Activated CD8-positive, alpha-beta memory T cell treated with anti-CD3 and anti-CD28 coated beads, Interleukin-2, amount 50 U/mL, for 4 hours (primary cell): ENCODE measurements around the gene MYOCD.
"Not testable (repeated sequence)": the region's sequence is repeated elsewhere in the genome, so short reads cannot be mapped to it uniquely, and the experiment has no call there.

Source experiments
- DNase-seq: peaks from one replicate; pipeline ENCODE4 v3.0.0-alpha.2; 2020

Gene MYOCD, protein sequence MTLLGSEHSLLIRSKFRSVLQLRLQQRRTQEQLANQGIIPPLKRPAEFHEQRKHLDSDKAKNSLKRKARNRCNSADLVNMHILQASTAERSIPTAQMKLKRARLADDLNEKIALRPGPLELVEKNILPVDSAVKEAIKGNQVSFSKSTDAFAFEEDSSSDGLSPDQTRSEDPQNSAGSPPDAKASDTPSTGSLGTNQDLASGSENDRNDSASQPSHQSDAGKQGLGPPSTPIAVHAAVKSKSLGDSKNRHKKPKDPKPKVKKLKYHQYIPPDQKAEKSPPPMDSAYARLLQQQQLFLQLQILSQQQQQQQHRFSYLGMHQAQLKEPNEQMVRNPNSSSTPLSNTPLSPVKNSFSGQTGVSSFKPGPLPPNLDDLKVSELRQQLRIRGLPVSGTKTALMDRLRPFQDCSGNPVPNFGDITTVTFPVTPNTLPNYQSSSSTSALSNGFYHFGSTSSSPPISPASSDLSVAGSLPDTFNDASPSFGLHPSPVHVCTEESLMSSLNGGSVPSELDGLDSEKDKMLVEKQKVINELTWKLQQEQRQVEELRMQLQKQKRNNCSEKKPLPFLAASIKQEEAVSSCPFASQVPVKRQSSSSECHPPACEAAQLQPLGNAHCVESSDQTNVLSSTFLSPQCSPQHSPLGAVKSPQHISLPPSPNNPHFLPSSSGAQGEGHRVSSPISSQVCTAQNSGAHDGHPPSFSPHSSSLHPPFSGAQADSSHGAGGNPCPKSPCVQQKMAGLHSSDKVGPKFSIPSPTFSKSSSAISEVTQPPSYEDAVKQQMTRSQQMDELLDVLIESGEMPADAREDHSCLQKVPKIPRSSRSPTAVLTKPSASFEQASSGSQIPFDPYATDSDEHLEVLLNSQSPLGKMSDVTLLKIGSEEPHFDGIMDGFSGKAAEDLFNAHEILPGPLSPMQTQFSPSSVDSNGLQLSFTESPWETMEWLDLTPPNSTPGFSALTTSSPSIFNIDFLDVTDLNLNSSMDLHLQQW

DNA sequence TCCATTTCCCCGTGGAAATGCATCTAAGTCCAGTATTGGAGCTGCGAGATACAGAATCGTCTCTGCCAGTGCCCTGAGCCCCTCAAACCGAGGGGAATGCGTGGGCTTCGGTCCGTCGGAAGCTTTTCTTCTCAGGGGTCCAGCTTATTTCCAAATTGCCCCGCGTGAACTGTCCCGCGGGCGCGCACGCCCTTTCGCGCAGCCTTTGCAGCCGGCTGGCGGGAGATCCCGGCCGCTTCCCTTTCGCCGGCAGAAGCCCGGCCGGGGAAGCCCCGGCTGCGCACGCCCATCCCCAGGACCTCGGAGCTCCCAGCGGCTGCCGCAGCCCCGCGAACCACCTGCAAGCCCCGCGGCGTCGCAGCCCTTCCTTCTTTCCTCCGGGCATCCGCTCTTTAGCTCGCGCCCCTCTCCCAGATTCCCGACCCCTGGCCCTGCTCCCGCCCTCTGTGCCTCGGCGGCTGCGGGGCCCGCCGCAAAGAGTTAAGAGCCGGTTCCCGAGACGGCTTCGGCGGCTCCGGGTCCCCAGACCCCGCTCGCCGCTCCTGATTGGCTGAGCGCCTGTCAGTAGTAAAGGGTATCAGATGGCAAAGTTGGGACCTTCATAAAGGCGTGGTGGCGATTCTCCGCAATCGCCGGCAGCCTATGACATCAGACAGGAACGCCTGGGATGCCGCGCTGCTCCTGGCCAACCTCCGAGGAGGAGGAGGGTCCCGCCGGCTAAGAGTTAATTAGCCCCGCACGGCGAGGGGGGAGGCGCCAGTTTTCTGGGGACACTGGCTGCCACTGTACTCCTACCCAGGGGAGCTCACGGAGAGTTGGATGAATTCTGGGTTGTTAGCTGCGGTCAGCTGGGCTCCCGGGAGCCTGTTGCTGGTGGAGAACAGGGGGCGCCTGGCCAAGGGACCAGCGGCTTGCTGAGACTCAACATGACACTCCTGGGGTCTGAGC lies at the start of gene MYOCD:
TSS of gene MYOCD (plus strand) at position 628 of the 948 bp plus-strand sequence. CDS start at position 927, 299 bp downstream.
- DNase-seq: no peak

DNA sequence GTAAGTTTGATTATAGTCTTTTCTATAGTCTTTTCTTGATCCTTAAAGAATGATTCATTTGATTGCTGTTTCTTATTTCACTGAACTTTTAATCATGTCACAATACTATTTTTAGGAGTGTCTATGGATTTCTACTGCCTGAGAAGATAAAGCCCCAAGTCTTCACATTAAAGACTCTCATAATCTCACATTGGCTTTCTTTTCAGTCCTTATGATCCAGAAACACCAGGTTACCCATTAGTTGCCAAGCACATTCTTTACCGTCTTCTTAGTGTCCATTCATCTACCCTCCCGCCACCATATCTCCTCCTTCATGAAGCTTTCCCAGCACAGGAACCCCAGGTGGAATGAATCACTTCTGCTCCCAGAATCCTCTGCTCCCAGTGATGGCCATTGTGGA lies 49.5 kb upstream of the MYOCD start:
- DNase-seq: no peak

DNA sequence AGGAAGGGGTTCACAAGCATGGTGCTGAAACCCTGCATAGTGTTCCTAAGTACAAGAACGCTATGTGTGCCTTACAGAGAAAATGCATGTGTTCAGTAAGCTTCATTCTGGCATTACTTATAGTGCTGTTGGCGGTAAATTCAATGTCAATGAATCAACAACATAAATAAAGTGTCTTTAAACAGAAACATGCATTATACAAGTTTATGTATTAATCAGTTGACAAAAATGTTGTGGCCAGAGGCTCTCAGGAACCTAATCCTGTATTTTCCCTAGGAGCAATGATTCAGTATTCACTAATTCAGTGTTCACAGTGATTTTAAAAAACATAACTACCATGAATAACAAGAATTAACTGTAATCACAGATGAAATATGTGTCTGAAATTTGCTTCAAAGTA lies 47.1 kb upstream of the MYOCD start:
- no peak for DNase-seq

DNA sequence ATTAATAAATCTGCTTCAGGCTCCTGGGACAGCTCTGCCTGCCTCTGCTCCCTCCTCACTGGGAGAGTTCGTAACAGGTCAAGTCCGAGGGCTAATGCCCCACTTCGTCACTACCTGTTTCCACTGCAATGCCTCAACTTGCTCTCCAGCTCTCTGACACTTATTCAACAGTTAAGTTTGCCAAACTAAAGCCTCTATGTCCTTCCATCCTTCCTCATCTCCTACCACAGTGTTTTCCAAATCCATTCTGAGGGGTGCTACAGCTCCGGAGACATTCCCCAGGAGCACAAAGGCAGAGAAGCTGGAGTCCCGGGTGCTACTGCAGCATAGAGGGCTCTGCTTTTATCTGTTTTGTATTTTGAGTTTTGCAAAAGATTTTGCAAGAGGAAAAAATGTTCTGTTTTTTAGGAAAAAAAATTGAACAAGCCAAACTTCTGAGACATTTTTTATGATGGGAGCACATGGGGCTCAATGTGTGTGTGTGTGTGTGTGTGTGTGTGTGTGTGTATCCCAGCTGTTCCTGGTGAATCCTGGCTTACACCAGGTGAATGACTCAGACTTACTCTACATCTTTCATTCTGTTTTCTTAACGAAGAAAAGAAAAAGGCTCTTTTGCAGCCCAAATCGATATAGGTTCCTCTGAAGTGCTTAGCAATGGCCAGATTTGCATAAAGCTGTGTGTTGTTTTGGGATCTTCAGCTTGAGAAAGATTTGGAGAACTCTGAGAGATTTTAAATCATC lies 46.1 kb upstream of the MYOCD start:
- no peak for DNase-seq

DNA sequence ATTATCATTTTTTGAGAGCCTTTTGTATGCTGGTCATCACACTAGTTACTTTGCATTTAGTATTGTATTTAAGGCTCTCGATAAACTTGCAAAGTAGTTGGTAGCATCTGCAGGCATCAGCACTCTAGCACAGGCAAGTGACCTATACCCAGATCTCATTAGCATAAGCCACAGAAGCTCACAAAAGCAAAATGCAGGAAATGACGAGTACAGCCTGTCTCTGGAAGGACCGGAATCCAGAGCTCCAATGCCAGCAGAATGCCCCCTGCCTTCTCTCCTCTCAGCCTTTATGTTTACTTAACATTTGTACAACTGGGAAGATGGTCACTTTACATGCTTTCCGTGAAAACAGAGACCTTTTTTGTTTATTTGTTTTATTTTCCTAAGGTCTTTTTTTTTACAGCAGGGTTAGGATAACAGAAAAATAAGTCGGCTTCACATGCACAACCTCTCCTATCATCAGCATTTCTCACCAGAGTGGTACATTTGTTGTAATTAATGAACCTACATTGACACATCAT lies 45.4 kb upstream of the MYOCD start:
- no peak for DNase-seq

DNA sequence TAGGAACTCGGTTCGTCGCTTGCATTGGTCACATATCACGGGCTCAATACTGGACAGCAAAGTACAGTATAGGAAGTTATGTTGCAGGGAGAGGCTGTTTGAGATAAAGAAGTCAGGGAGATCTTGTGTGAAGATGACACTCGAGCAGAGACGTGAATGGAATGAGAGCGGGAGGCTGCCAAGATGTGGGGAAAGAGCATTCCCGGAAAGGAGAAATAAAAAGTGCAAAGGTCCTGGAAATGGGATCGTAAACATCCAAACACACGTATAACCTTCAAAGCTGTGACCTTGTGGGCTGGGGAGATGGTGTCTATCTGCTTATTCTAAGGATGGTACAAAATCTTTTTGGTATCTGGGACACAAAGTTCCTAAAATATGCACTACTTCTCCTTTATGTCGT lies 43.0 kb upstream of the MYOCD start:
- no peak for DNase-seq

DNA sequence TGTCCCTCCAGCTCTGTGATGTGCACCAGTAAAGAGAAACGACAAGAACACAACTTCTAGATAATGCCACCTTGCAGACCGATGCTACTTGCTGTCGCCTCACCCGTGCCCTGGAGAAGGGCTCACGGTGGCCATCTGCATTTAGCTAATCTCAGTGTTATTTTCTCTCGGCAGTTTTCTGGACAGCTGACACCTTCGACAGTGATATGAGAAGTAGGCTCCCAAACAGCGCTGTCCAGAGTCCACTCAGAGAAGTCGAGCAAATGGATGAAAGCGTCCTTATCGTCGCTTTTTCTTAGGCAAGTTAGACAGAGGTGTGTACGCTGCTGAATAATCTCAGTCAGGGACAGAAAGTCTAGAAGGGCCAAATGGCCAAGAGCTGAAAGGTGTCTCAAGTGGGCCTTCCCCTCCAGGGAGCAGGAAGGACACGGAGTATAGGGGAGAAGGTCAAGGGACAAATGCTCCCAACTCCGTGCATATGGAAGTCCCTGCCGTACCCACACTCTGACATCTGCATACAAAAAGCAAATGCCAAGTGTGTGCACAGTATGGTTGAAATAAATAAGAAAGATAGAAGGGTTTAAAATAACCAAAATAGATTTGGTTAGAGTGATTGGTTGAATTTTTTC lies 42.4 kb upstream of the MYOCD start:
- no peak for DNase-seq

DNA sequence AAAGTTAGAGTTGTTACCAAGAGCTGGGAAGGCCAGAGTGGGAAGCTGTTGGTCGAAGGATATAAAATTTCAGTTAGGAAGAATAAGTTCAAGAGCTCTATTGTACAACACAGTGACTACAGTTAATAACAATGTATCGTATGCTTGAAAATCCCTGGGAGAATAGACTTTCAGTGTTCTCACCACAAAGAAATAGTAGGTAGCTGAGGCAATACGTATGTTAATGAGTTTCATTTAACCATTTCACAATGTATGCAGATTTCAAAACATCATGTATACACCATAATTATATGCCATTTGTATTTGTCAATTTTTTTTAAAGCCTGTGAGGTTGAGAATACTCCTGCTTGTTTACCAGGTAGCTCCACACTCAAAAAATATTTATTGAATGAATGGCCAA lies 41.5 kb upstream of the MYOCD start:
- DNase-seq: no peak

DNA sequence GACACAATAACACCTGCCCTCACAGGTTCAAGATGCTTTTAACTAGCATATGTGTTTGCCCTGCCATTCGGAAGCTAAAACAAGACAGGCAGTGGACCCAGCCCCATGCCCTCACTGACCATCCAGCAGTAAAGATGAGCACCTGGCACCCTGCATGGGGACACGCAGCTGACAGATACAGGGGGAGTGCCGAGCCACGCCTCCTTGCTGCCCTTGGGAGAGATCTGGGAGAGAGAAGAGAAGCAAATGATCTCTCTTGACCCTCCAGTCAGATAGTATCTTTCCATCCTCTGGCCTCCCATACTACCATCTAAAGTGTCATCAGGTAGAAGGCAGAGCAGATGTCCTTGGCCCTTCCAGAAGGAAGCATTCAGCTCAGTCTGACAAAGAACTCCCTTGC lies 40.6 kb upstream of the MYOCD start:
- no peak for DNase-seq

DNA sequence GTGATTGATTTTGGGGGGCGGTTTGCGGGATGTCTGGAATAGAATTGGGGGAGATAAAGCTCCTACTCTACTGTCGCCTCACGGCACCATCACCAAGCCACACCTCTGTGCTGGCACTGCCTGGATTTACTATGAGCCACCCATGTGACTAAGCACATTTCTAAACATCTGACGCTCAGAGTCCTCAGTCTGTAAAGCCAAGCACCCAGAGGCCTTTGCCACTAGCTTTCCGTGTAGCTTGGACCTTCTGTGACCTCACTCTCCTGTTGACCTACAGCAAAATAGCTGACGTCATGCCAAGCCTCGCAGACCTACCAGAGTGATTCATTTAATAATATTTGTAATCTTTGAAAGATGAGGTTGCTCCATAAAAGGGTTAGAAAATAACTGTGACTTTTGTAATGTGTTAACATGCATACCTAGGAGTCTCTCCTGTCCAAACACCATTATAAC lies 38.5 kb upstream of the MYOCD start:
- DNase-seq: no peak

DNA sequence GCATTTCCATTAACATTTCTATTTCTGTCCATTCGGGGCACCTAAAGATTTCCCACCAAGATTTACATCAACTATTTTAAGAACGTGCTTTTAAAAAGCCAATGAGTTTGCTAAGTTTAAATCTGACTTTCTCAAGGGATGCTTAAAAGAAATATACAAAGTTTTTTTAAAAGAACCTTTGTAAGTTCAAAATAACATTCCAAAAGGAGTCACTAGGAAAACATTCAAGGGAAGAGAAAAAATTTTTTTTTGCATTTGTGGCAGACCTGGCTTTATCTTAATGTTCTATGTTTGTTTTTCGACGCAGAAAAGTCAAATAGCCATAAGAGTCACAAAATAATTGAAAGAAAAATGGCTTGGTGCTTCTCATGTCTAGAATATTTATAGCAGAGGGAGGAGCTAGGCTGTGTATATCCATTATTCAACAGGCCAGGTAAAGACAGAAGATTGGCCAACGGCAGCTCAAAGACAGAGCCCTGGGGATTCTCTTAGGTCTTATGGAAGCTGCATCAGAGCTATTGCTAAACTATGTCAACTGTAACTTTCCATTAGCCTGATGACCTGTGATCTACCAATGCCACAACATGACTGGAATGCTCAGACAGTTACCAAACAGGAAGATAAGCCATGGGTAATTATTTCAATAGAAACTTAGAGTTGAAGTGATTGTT lies 37.8 kb upstream of the MYOCD start:
- DNase-seq: no peak

DNA sequence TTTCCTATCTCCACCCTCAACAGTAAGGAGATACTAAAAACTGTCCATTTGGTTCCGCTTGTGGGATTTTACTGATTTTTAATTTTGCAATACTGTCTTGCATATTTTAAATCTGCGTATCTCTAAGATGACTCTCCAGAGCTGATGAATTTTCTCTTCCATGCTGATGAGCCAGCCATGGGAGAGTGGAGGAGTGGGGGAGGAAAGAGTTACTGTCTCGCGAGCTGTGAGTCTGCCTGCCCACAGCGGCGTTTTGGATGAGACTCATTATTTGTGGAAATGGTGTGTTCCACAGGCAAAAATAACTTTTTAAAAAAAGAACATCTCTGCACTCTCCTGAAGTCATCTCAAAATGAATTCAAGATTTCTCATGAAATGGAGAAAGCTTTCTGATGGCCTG lies 34.6 kb upstream of the MYOCD start:
- no peak for DNase-seq

DNA sequence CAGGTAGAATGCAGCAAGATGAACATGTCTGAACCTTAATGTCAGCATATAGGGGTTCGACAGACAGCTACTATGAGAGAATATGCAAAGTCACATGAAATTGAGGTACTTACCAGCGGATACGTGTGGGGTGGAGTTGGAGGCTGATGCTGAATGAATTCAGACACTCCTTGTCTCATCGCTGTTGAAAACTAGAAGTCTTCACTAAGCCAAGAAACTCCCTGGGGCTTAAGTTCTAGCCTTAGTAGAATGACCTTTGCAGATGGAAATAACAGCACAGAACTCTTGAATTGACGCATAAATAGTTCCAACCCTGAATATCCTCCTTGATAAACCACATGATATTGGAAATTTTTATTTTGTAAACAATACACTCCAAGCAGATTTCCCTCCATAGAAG lies 32.9 kb upstream of the MYOCD start:
- no peak for DNase-seq

DNA sequence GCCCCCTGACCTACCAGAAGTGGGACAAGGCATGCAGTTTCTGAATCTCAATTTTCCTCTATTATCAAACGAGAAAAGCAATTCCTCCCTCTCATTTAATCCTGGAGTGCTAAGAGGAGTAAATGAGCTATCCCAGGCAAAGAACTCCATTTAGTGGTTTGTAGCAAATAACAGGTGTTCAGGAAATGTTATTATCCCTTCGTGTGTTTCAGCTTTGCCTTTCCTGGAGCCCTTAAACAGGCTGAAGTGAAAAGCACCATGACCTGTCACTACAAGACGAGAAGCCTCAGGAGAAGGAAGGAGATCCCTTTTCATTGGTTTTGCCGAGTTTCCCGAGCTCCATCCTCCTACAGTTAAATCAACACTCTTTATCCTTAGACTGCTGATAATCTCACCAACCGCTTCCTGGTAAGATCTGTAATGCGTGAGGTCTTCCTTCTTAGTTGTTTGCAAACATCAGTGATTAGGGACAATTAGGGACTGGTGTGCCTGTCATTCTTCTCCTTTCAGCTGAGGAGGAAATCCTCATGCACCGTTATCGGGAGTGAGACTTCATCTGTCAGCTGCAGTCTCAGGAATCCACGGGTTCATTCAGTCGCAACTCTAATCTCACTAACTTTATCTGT lies 30.8 kb upstream of the MYOCD start:
- no peak for DNase-seq

DNA sequence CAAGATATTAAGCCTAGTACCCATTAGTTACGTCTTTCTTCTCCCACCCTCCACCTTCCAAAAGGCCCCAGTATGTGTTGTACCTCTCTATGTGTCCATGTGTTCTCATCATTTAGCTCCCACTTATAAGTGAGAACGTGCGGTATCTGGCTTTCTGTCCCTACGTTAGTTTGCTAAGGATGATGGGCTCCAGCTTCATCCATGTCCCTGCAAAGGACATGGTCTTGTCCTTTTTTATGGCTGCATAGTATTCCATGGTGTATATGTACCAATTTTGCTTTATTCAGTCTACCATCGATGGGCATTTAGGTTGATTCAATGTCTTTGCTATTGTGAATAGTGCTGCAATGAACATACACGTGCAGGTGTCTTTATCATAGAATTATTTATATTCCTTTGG lies 29.7 kb upstream of the MYOCD start:
- DNase-seq: not testable (repeated sequence)

DNA sequence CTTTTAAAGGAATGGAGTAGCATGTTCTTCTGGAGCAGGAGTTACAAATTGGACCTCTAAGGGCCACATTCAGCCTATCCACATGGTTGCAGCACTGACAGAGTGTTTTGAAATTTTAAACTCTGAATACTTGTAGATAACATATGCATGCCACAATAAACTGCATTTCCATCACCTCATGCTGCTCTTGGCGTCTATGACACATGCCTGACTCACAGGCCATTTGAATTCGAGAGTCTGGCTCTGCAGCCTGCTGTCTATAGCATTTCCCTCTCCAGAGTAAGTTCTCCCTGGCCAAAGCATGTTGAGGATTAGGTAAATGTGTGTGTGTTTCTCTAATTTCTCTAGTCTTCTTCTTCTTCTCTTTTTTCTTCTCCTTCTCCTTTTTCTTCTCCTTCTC lies 28.7 kb upstream of the MYOCD start:
- no peak for DNase-seq

DNA sequence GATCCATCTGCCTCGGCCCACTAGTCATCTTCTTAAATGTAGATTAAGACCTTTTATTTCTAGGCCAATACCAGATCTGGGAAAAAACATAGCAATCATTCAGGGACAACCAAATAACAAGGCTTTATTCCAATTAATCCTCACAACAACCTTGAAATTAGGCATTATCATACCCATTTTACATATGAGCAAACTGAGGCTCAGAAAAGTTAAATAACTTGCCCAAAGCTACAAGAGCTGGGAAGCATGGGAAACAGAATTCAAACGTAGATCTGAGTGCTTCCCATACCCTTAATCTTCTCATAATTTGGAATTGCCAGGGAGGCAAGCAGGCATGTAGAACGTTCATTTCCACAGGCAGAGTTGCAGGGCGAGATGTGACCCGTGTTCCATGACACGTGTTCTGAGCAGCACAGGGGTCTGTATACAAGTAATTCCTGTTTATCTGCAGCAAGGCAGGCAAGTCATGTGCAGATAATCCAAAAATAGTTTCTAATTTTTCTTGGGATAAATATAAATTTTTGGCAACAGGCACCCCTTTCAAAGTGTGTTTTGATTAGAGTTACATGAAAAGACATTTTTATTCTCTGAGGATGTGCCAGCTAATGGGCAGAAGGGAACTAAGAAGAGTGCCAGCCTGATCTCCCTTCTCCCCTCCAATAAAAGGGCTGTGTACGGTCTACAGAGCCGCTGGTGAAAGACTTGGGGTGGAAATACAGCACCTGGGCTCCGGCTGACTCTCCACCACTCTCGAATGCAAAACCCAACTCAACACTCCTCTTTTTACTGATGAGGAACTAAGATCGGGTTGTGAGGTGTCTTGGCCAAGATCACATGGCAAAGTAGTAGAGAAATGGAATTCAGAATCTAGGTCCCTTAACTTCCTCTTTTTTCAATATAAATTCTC lies 27.7 kb upstream of the MYOCD start:
- no peak for DNase-seq

DNA sequence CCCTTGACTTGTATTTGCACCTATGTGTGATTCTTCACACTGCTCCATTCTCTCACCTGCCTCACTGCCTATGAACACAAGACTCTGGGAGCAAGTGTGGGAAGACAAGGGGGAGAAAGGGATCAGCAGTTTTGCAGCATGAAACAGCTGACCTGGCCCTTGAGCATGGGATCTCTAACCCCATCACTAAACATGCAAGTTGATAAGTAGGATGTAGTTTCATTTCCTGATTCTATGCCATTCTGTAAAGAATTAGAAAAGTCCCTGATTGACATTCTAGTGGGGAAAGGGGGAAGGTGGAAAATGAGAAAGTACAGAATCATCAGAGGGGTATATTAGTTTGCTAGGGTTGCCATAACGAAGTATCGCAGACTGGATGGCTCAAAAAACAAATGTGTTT lies 25.3 kb upstream of the MYOCD start:
- no peak for DNase-seq

DNA sequence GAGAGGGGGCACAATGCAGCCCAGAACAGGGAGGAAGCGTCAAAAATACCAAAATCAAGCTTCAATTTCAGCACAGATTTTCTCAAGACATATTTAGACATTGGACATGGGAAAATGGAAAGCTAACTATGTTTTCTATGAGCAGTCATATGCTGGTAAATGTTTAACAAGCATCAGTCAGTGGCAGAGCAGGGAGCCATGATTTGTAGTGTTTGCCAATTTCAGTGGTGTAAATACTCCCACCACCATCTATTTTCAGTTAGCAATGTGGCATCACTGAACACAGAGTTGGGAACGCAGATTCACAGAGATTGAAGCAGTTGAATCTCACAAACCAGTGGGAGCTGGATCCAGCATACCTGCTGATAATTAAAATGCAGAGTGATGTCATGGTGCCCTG lies 24.6 kb upstream of the MYOCD start:
- DNase-seq: no peak
